ENCODE data around the gene SSC5D. TPM values are rescaled to one million over a fixed set of nuclear protein-coding genes. Genes with fewer than 3 reads are reported as not detected.

The SSC5D gene
- total RNA-seq, 1 donor = 77.4 TPM

DNA sequence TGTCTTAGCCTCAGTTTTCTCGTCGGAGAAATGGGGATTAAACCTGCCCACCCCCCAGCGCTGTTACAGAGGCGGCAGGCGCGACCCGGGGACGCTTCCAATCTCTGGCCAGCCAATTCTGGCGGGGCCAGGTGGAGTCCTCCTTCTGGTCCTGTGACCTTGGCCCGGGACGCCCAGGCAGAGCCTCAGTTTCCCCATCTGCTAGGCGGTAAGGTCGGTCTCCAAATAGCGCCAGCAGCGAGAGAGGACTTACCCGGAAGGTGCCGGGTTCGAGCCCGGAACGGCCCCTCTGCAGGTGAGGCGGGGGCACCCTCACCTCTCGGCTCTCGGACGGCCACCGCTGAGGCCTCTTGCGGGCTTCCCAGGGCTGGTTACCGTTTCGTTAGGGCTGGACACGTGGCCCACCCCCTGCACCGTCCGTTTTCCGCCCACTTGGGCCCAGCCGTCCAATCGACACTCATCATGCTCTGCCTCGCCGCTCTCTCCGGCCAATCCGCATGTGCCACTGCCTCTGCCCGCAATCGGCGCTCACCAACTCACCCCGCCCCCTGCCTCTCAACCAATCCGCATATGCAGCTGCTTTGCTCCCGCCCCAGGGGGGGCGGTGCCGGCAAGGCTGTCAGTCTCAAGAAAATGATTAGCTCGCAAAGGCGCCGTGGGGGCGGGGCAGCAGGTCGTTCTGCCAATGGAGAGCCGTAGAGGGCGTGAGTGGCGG is 26.8 kb upstream of the SSC5D start, which contains the start of gene ISOC2:
Gene ISOC2 (minus strand): TSS at position 384 of the 715 bp plus-strand sequence. CDS start 5,156 bp downstream, outside the sequence.
- Histone ChIP-seq H3K36me3 (ENCODE audit: insufficient read depth, low read length) (no peaks in the 10 kb centered on the region), H3K4me1 (ENCODE audit: insufficient read depth, low read length) (peaks cover 17% of the 10 kb centered on the region), H3K79me2 (ENCODE audit: insufficient read depth, low read length) (peaks cover 11% of the 10 kb centered on the region), H3K27ac (ENCODE audit: low read depth, low read length) (peak within 1 kb of the TSS; percentile 90), H3K27me3 (ENCODE audit: insufficient read depth, low read length) (no peaks in the 10 kb centered on the region), H4K20me1 (ENCODE audit: insufficient read depth, low read length) (peaks cover 11% of the 10 kb centered on the region), H3K4me2 (ENCODE audit: insufficient read depth, low read length) (peak within 1 kb of the TSS; percentile 96), H3K4me3 (ENCODE audit: insufficient read depth, low read length) (peak within 1 kb of the TSS; percentile 97), H3K9me3 (ENCODE audit: low read depth, low read length) (no peaks in the 10 kb centered on the region), H2AFZ (ENCODE audit: low read length) (peak within 1 kb of the TSS; percentile 84)
- peak; percentile 100 for DNase-seq (ENCODE audit: insufficient read length, low spot score, missing footprints)
- TF ChIP-seq, protein P1, sequence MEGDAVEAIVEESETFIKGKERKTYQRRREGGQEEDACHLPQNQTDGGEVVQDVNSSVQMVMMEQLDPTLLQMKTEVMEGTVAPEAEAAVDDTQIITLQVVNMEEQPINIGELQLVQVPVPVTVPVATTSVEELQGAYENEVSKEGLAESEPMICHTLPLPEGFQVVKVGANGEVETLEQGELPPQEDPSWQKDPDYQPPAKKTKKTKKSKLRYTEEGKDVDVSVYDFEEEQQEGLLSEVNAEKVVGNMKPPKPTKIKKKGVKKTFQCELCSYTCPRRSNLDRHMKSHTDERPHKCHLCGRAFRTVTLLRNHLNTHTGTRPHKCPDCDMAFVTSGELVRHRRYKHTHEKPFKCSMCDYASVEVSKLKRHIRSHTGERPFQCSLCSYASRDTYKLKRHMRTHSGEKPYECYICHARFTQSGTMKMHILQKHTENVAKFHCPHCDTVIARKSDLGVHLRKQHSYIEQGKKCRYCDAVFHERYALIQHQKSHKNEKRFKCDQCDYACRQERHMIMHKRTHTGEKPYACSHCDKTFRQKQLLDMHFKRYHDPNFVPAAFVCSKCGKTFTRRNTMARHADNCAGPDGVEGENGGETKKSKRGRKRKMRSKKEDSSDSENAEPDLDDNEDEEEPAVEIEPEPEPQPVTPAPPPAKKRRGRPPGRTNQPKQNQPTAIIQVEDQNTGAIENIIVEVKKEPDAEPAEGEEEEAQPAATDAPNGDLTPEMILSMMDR (IDR thresholded peaks at IDR 0.05; ENCODE audit: extremely low read depth, low read depth, low read length) = no peak

DNA sequence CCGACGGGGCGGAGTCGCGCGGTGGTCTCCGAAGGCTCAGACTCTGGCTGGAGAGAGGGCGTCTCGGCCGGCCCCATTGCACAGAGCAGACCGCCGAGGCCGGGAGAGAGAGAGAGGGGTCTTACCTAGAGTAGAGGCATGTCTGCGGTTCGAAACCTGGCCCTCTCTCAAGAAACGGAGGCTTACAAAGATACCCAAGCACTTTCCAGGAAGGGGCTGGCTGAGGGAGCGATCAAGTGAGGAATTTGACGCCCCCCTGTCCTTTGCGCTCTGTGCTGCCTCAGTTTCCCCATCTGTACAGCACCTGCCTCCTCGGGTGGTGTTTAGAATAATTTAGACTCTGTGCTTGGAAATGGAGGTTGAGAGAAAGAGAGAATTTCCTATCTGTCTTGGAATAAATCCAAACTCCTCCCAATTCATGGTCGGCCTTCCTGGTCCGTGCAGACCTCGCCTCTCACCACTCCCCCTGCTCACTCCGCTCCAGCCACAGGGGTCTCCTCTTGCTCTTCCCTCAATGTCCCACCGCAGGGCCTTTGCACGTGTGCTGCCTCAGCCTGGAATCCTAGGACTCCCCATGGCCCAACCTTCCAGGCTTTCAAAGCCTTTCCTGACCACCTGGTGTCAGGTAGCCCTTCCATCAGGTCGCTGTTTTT is 26.1 kb upstream of the SSC5D start:
- Histone ChIP-seq H3K27ac (ENCODE audit: low read depth, low read length) (peak overlapping the region; percentile 64), H3K9me3 (ENCODE audit: low read depth, low read length) (no peaks in the 10 kb centered on the region), H4K20me1 (ENCODE audit: insufficient read depth, low read length) (peaks cover 8% of the 10 kb centered on the region), H3K4me2 (ENCODE audit: insufficient read depth, low read length) (peak overlapping the region; percentile 85), H3K4me1 (ENCODE audit: insufficient read depth, low read length) (peaks cover 19% of the 10 kb centered on the region), H3K36me3 (ENCODE audit: insufficient read depth, low read length) (no peaks in the 10 kb centered on the region), H3K79me2 (ENCODE audit: insufficient read depth, low read length) (peaks cover 11% of the 10 kb centered on the region), H2AFZ (ENCODE audit: low read length) (peak overlapping the region; percentile 84), H3K27me3 (ENCODE audit: insufficient read depth, low read length) (no peaks in the 10 kb centered on the region), H3K4me3 (ENCODE audit: insufficient read depth, low read length) (peak overlapping the region; percentile 97)
- no peak for DNase-seq (ENCODE audit: insufficient read length, low spot score, missing footprints)
- TF ChIP-seq, protein P1 (IDR thresholded peaks at IDR 0.05; ENCODE audit: extremely low read depth, low read depth, low read length) = no peak

DNA sequence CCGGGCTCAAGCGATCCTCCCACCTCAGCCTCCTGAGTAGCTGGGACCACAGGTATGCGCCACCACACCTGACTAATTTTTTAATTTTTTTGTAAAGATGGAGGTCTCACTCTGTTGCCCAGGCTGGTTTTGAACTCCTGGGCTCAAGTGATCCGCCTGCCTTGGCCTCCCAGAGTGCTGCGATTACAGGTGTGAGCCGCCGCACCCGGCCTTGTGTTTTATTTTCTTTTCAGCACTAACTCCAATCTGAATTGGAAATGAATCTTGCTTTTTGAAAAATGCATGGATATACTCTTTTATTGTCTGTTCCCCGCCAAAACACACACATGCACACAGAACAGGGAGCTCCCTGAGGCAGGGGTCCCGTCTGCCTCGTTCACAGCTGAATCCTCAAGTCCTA is 25.5 kb upstream of the SSC5D start:
- no peak overlapping the region for H3K27ac ChIP-seq (ENCODE audit: low read depth, low read length)
- no peak overlapping the region for H2AFZ ChIP-seq (ENCODE audit: low read length)
- peaks cover 8% of the 10 kb centered on the region for H4K20me1 ChIP-seq (ENCODE audit: insufficient read depth, low read length)
- no peak overlapping the region for H3K4me2 ChIP-seq (ENCODE audit: insufficient read depth, low read length)
- H3K27me3 ChIP-seq (ENCODE audit: insufficient read depth, low read length) = no peaks in the 10 kb centered on the region
- no peak for DNase-seq (ENCODE audit: insufficient read length, low spot score, missing footprints)
- H3K9me3 ChIP-seq (ENCODE audit: low read depth, low read length) = no peaks in the 10 kb centered on the region
- H3K79me2 ChIP-seq (ENCODE audit: insufficient read depth, low read length) = peaks cover 11% of the 10 kb centered on the region
- H3K4me1 ChIP-seq (ENCODE audit: insufficient read depth, low read length) = peaks cover 26% of the 10 kb centered on the region
- H3K4me3 ChIP-seq (ENCODE audit: insufficient read depth, low read length) = no peak overlapping the region
- TF ChIP-seq, protein P1 (IDR thresholded peaks at IDR 0.05; ENCODE audit: extremely low read depth, low read depth, low read length) = no peak
- no peaks in the 10 kb centered on the region for H3K36me3 ChIP-seq (ENCODE audit: insufficient read depth, low read length)

DNA sequence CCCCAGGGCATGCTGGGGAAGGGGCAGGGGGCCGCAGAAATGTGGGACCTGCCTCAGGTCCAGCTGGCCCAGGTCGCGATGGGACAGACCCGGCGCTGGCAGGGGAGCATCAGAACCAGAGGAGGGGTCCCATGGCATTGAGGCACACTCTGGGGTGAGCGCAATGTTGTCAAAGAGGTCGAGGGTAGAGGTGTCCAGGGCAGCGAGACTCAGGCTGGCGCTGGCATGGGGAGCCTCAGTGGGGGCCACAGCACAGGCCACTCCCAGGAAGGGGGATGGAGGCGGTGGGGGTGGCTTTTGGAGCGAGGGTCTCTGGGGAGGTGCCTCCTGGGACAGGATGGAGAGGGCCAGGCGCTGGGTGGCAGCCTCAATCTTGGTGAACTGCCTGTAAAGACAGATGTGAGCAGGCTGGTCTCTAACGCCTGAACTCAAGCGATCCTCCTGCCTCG is 24.6 kb upstream of the SSC5D start:
- H3K27ac ChIP-seq (ENCODE audit: low read depth, low read length) = no peak overlapping the region
- DNase-seq (ENCODE audit: insufficient read length, low spot score, missing footprints) = no peak
- H3K27me3 ChIP-seq (ENCODE audit: insufficient read depth, low read length) = no peaks in the 10 kb centered on the region
- H3K36me3 ChIP-seq (ENCODE audit: insufficient read depth, low read length) = no peaks in the 10 kb centered on the region
- H3K4me2 ChIP-seq (ENCODE audit: insufficient read depth, low read length) = no peak overlapping the region
- no peak overlapping the region for H2AFZ ChIP-seq (ENCODE audit: low read length)
- H3K79me2 ChIP-seq (ENCODE audit: insufficient read depth, low read length) = peaks cover 11% of the 10 kb centered on the region
- peaks cover 30% of the 10 kb centered on the region for H3K4me1 ChIP-seq (ENCODE audit: insufficient read depth, low read length)
- H4K20me1 ChIP-seq (ENCODE audit: insufficient read depth, low read length) = peaks cover 8% of the 10 kb centered on the region
- H3K4me3 ChIP-seq (ENCODE audit: insufficient read depth, low read length) = no peak overlapping the region
- no peaks in the 10 kb centered on the region for H3K9me3 ChIP-seq (ENCODE audit: low read depth, low read length)
- TF ChIP-seq, protein P1 (IDR thresholded peaks at IDR 0.05; ENCODE audit: extremely low read depth, low read depth, low read length) = no peak

Data from osteoblast (primary cell).